Activated gamma-delta T cell treated with Interleukin-2 at 50 U/mL for 16 hours (primary cell): ENCODE measurements around the gene PHLDA1.

Experiments
- DNase-seq: peaks from one replicate; pipeline ENCODE4 v3.0.0-alpha.2; 2020

PHLDA1 gene

DNA sequence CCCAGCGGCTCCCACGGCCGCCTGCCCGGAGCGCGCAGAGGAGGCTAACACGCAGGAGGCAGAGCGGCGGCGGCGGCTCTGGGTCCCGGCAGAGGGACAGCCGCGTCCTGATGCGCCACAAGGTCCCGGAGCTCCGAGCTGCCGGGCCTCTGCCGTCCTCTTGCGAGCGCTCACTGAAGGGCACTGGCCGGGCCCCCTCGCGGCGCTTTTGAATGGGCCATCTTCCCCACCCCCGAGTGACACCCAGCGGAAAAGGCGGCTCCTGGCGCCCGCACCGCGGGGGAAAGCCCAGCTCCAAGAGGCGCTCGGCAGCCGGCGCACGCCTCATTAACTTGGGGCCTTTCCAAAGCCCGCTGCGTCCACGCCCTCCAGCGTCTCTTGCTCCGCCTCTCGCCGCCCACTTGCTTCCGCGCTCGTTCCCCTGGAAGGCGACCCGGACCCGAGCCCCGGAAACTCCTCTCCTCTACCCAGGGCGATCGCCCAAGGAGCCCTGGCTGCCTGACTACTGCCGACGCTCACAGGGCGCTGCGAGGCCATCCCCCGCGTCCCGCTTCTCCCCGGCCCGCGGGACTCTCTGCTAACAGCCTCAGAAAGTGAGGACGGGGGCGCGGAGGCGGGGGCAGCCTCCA lies at the start of gene PHLDA1:
TSS of gene PHLDA1 (minus strand) at position 363 of the 629 bp plus-strand sequence.
- peak; percentile 90 for DNase-seq

DNA sequence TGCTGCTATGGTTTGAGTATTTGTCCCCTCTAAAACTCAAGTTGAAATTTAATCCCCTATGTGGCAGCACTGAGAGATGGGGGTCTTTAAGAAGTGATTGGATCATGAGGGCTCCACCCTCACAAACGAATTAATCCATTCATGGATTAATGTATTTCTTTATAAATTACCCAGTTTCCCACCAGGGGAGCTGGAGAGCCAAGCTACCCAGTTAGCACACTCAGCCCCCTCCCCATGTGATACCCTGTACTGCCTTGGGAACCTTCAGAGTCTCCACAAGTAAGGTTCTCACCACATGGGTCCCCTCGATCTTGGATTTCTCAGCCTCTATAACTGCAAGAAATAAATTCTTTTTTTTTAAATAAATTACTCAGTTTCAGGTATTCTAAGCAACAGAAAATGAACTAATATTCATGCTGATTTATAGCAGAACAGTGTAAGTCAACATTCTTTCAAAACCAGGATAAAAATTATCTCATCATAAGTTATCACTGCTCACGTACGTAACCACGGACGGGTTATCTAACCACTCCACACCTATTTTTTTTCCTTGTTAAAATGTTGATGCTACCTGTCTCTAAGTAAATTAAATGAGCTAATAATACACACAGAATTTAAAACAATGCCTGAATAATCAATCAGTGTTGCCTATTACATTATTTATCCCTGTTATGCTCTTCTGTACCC lies 49.3 kb upstream of the PHLDA1 start:
- no peak for DNase-seq

DNA sequence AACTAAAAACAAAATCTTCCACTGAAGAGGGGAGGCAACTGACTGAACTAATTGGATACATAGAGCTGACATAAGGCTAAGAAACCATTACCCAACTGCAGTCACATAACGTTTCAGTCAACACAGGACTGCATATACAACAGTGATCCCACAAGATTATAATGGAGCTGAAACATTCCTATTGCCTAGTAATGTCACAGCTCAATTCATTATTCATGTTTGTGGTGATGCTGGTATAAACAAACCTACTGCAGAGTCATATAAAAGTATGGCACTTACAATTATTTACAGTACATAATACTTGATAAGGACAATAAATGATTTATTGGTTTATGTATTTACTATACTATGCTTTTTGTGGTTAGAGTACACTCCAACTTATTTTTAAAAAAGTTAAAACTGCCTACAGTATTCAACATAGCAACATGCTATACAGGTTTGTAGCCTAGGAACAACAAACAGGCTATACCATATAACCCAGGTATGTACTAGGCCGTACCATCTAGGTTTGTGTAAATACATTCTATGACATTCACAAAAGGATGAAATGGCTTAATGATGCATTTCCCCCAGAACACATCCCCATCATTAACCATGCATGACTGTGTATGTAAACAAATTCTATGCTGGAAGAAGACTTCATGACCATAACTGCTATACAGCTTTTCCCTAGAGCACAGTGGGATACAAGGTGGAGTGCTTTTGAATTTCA lies 48.6 kb upstream of the PHLDA1 start:
- no peak for DNase-seq

DNA sequence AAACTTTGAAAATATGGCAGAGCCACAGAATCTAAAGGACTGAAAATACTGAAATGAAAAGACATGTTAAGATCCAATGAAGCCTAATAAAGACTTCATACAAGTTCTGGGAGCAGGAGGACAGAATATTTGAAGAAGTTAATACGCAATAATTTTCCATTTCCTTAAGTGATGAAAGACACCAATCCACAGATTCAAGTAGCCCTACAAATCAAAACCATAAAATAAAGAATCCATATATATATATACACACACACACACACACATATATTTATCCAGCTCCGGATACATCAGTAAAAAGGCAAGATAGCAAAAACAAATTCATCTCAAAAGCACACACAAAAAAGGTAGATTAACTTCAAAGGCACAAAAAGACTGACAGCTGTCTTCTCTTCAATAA lies 47.2 kb upstream of the PHLDA1 start:
- no peak for DNase-seq

DNA sequence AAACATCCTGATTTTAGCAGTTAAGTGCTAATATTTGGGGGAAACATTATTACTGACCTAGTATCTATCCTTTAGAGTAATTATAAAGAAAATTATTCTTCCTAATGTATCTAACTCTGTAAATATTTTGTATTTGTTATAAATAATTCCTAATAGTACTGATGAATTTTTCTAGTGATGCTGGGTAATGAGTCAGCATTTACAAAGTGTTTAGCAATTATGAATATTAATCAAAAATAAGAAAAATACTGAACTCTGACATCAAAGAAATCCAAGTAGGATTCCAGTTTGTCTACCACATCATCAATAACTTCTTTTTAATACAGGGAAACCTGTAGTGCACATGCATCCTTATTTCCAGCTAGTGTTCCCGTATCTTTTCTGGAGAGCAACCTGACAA lies 43.9 kb upstream of the PHLDA1 start:
- DNase-seq = no peak

DNA sequence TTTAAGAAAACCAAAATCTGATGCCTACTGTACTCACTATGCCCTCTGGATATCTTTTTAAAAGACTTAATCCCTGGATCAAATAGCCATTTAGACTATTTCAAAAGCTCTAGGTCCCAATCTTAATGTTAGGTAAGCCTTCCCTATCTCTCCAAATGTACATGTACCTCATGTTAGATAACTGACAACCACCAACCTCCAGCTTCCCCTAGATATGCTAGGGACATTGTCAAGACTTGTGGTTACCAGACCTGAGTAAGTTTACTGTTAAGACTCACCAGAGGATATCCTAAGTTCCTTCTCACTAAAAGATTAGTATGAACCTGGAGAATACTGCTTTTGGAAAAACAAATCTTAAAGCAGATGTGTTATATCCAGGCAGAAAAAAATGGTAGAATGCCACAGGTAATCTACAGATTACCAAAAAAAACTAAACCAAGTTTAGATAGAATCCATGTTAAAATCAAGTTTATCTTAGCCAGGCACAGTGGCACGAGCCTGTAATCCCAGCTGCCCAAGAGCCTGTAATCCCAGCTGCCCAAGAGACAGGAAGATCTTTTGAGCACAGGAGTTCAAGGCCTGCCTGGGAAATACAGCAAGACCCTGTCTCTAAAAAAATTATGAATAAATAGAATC lies 43.2 kb upstream of the PHLDA1 start:
- DNase-seq = no peak

DNA sequence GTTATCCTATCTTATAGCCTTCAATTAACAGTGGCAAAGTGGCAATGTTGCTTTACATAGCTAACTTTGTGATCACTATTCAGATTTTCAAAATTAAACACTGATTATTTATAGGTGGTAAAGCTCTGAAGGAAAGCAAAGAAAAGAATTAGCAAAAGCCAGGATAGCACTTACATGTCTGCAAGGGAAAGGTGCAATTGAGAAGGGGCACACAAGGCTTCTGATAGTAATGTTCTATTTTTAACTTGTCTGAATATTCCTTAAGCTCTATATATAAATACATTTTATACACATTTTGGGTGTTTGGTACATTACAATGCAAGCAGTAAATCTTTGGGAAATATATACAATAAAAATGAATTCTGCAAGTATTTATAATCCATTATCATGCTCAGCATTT lies 42.0 kb upstream of the PHLDA1 start:
- DNase-seq = no peak

DNA sequence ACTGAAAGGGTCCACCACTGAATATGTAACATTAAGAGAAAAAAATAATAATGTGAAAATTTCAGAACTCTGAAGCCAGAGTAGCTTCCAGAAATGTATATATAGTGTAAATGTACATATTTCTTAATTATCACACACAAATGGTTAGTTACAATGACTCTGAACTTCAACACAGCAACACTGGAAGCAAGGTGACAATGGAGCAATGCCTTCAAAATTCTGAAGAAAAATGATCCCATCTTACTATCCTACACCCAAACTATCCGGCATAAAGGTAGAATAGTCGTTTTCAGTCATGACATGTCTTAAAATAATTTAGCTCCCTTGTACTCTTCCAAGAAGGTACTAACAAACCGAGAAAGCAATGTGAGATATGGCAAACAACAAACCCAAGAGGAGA lies 41.0 kb upstream of the PHLDA1 start:
- no peak for DNase-seq

DNA sequence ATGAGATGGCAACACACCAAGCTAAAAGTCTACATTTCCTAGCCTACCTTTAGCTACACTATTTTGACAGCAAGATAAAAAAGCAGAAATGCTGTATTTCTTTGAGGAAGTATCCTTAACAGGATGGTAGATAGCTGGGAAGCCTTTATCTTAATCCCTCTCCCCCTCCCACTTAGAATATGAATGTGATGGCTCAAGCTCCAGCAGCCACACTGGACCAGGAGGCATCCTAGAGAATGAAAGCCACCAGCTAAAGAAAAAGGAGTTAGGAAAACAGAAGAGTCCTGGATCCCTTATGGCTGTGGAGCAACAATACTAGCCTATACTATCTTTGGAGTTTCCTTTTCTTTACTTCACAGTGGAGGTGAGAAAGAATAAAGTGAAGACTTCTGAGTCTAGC lies 37.8 kb upstream of the PHLDA1 start:
- DNase-seq = no peak

DNA sequence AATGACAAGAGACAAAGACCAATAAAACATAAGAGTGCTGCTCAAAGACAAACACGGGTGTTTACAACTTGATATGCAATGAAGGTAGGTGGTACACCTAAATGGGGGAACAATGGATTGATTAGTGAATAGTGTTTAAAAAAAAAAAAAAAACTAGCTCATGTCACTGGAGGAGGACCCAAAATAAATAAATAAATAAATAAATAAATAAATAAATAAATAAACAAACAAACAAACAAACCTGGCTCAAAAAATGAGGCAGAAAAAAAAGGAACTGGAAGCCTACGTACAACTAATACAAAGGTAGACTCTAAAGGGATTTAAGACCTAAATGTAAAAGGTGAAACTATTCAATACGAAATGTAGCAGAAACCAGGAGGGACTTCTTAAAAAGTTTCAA lies 34.3 kb upstream of the PHLDA1 start:
- DNase-seq = no peak

DNA sequence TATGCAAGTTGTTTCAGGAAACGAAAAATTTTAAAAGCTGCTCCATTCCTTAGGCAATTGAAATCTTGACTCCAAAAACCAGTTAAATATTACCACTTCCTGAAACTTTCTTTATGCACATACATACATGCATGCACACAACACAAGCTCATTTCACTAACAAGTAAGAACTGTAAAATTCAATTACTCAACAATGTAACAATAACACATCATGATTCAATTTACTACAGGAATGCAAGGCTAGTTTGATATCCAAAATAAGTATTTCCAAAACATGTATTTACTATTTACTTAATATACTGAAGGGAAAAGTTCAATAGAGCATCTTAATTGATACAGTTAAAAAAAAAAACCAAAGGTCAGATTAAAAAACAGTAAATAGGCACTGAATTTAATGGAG lies 33.3 kb upstream of the PHLDA1 start:
- no peak for DNase-seq

DNA sequence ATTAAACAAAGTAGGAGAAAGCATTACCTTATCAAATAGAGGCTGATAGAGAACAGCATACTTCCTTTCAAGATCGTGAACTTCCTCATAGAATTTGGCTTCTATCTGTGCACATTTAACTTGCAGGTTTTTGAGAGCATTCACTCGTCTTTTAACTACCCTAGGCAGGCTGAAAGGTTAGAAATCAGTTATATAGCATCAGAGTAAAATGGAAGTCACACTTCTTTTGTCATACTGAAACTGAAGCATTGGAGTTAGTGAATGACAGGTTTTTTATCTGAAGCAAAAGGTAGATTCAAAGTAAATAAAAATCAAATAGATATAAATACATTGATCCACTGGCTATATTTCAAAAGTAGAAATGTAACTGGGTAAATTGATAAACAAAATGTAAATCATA lies 28.5 kb upstream of the PHLDA1 start:
- DNase-seq = no peak

DNA sequence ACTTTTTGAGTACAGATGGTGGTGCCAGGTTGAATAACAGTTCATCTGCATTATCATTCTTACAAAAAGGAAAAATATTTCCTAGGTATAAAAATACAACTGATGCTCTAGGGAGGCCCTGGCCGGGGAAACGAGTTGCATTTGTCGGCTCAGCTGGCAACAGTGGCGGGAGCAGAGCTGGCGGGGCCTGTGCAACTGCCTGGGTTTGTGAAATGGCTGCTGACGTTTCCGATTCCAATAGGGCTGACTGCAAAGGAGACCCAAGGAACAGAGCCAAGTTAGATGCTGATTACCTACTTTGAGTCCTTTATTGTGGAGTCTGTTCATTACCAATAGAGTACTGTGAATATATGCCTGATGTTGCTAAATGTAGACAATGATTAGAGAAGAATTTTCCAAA lies 25.8 kb upstream of the PHLDA1 start:
- no peak for DNase-seq

DNA sequence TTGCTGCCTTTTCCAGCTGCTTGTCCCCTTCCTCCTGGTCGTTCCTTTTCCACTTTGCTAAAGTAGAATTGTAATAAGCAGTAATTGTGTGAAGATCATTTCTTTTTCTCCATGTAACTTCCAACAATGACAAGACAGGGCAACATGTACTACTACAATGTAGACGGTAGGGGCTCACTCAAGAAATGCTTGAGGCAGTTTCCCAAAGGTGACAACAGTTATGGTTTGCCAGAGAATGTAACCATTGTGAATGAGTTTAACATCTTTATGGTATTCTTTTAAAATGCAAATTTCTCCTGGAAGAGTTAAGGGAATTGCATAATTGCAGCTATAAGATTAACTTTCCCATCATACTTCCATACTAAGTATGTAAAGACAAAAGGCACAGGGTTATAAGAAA lies 23.8 kb upstream of the PHLDA1 start:
- DNase-seq = no peak

DNA sequence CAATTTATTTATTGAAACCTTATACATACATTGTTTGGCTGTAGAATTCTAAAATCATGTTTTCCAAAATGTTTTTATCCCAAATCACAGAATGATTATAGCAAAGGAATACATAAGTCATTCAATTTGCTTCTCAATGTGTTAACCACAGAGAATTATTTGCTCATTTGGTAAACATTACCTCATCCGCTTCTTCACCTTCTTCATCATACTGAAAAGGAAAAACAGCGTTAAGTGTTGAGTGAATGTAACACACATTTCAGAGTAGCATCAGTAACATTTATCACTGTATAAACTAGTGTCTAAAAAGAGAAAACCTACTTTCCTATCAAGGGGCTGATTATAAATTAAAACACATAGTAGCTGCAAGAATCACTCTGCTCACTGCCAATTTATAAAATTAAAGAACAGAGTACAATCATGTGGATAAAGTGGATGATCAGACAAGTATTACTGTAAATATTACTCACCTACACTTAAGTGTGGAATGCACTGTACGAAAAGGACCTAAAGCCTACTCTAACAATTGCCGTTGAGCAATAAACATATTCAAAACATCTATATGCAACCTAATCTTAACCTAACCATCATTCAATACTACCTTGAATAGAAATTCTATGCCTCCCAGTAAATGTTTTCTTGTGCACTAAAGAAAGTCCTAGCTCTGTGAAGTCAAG lies 18.1 kb upstream of the PHLDA1 start:
- no peak for DNase-seq

DNA sequence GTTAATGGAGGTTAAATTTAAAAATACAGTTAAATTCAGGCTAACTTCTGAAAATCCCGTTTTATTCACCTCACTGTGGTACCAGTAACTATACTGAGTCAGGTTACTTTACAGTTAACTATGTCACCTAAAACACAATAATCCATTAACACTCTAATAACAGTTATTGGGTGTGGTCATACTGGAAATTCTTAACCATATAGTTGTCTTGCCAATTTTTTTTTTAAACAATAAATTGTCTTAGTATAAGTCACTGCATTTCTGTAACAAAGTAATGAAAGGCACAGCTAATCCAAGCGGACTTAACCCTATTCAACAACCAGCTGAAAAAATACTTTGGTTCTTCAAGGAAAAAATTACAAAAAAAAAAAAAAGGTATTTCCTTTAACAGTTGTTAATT lies 16.2 kb upstream of the PHLDA1 start:
- no peak for DNase-seq

DNA sequence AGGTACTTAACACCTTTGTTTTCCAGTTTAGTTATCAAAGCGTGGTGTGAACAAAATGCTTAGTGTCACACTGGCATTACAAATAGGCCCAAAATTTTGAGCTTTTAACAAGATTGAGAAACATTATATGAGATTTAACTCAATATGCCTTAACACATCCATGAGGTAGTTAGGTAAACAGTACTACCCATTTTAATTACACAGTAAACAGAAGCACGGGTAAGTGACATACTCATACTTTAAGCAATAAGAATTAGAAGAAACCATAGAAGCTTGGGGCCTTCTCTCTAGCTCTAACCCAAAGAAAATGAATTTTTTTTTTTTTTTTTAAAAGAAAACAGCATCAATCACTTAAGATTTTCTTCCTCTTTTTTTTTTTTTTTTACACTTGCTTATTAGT lies 15.5 kb upstream of the PHLDA1 start:
- no peak for DNase-seq

DNA sequence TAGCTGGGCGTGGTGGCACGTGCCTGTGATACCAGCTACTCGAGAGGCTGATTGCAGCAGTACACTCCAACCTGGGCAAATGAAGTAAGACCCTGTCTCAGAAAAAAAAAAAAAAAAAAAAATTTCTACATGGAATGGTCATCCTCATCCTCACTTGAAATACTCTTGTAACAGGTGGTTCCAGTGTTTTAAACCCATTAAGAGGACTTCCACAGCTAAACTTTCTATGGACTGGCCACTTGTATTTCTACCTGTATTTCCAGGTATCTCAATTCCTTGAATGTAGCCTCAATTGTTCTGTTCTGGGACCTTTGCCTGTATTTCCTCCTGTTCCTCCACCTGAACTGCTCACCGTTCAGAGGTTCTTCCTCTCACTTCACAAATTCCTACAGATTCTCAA lies 11.8 kb upstream of the PHLDA1 start:
- DNase-seq = no peak

DNA sequence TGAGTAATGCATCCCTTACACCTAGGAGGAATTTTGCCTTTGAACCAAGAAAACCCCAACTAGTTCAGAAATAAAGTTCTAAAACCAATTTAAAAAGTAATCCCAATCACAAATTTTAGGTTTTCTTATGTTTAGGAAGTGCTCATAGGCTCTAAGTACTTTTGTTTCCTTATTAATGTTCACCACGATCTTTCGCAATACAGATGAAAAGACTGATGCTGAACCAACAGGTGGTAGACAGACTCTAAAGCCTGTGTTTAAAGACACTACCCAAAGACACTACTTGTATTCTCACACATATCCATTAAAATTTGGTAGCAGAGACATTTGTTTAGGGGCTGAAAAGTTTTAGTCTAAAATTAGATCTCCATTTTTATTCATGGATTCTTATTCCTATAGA lies 10.6 kb upstream of the PHLDA1 start:
- no peak for DNase-seq

DNA sequence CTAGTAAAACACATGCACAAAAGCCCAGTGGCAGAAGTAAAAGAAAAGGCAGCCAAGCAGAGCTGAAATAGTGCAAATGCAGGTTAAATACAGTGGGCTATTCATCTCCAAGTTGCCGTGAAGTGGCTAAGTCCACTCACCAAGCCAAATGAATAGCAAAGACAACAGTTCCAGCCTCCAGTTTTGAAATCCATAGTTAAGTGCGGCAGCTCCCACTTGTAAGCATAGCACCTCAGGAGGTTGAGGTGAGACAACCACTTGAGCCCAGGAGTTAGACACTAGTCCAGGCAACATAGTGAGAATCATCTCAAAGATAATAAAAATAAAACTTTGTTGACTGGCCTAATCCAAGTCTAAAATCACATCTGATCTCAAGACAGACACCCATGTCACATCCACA lies 9.8 kb upstream of the PHLDA1 start:
- DNase-seq = no peak

DNA sequence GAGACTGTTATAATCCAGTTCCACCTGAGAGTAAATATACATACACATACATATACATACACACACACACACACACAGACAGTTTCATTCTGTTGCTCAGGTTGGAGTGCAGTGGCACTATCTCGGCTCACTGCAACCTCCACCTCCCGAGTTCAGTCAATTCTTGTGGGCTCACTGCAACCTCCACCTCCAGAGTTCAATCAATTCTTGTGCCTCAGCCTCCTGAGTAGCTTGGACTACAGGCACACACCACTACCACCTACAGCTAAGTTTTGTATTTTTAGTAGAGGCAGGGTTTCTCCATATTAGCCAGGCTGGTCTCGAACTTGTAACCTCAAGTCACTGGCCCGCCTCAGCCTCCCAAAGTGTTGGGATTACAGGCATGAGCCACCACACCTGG lies 8.9 kb upstream of the PHLDA1 start:
- DNase-seq = no peak

DNA sequence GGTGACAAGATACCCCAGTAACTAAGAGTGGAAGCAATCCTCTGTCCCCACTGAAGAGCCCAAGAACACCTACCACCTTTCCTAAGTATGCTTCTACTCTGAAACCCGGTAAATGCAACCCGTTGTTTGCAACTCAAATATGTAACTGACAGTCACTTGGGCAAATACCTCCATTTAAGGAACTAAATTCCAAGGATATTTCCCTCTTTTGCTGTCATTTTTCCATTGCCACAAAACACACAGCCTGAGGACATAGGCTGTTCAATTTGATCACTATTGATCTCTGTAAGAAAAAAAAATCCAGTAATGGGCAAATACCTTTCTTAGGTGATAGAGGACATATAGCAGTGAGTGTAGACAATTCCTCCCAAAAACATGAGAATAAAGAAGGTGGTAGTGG lies 6.6 kb upstream of the PHLDA1 start:
- DNase-seq = no peak
